ENCODE results near the gene FPR2.
"Not testable (repeated sequence)": the region's sequence is repeated elsewhere in the genome, so short reads cannot be mapped to it uniquely, and the experiment has no call there.

Gene FPR2

GRCh38 chr19:51783372-51783771, 22.4 kb downstream of the FPR2 start:
- no peak for DNase-seq (ENCODE audit: low read depth)

GRCh38 chr19:51784109-51784785, 23.3 kb downstream of the FPR2 start:
- DNase-seq (ENCODE audit: low read depth) = no peak

GRCh38 chr19:51784922-51785690, 24.1 kb downstream of the FPR2 start:
- no peak for DNase-seq (ENCODE audit: low read depth)

GRCh38 chr19:51786646-51787494, 25.9 kb downstream of the FPR2 start:
- no peak for DNase-seq (ENCODE audit: low read depth)

- no peak for DNase-seq (ENCODE audit: low read depth)
Measured at GRCh38 chr19:51788029-51788428, 27.0 kb downstream of the FPR2 start.

- no peak for DNase-seq (ENCODE audit: low read depth)
Measured at GRCh38 chr19:51789061-51789795, 28.2 kb downstream of the FPR2 start.

GRCh38 chr19:51792932-51793331, 32.0 kb downstream of the FPR2 start:
- no peak for DNase-seq (ENCODE audit: low read depth)

GRCh38 chr19:51793994-51794393, 33.0 kb downstream of the FPR2 start:
- DNase-seq (ENCODE audit: low read depth) = no peak

- DNase-seq (ENCODE audit: low read depth) = no peak
Measured at GRCh38 chr19:51794885-51795490, 34.0 kb downstream of the FPR2 start, which contains the start of gene FPR3. Gene FPR3, plus strand, starts transcription at chr19:51795157. Its CDS starts 28,592 bp downstream, at chr19:51823749.

- no peak for DNase-seq (ENCODE audit: low read depth)
Measured at GRCh38 chr19:51796195-51796679, 35.3 kb downstream of the FPR2 start.

- DNase-seq (ENCODE audit: low read depth) = no peak
Measured at GRCh38 chr19:51797480-51797879, 36.5 kb downstream of the FPR2 start.

- no peak for DNase-seq (ENCODE audit: low read depth)
Measured at GRCh38 chr19:51798062-51798461, 37.1 kb downstream of the FPR2 start.

GRCh38 chr19:51799034-51799773, 38.2 kb downstream of the FPR2 start:
- no peak for DNase-seq (ENCODE audit: low read depth)

- DNase-seq (ENCODE audit: low read depth) = no peak
Measured at GRCh38 chr19:51799774-51800472, 38.9 kb downstream of the FPR2 start.

GRCh38 chr19:51800473-51801244, 39.7 kb downstream of the FPR2 start:
- no peak for DNase-seq (ENCODE audit: low read depth)

- no peak for DNase-seq (ENCODE audit: low read depth)
Measured at GRCh38 chr19:51802775-51803174, 41.8 kb downstream of the FPR2 start.

GRCh38 chr19:51803519-51803918, 42.5 kb downstream of the FPR2 start:
- no peak for DNase-seq (ENCODE audit: low read depth)

GRCh38 chr19:51803967-51804366, 43.0 kb downstream of the FPR2 start:
- DNase-seq (ENCODE audit: low read depth) = no peak

- DNase-seq (ENCODE audit: low read depth) = not testable (repeated sequence)
Measured at GRCh38 chr19:51804789-51805188, 43.8 kb downstream of the FPR2 start.

All from T-helper 22 cell (primary cell).